ENCODE data around the gene ANKRD36. TPM values are rescaled to one million over a fixed set of nuclear protein-coding genes. Genes with fewer than 3 reads are reported as not detected.
"Not testable (repeated sequence)": the region's sequence is repeated elsewhere in the genome, so short reads cannot be mapped to it uniquely, and the experiment has no call there.

ANKRD36 gene
- total and polyA plus RNA-seq, 9 of the 15 experiments (the other 6 are each of a cell fraction or from before 2014, with no cell fraction given), result 8.0 to 29.1 (median 15.4) TPM

- in situ Hi-C loops (cut with MboI), result loop anchor here (10.0 kb wide), 1 partner anchor 1330 kb away; no protein-coding TSS in a partner anchor
- H3K27ac ChIP-seq (ENCODE audit: extremely low read depth, low read depth, low read length); BruUV-seq (replicated peaks); H3K4me1 ChIP-seq (replicated peaks in 1 of 2; ENCODE audit: control insufficient read depth in 2 of 2, insufficient read depth in 2 of 2, low read length in 2 of 2); H3K36me3 ChIP-seq (ENCODE audit: control insufficient read depth, insufficient read depth, low read length); H3K4me3 ChIP-seq; DNase-seq (ENCODE audit: extremely low read depth in 1 of 4, low spot score in 3 of 4); ATAC-seq; H3K9me1 ChIP-seq (ENCODE audit: control insufficient read depth, insufficient read depth, low read length); CTCF ChIA-PET (ENCODE audit: low intra/inter-chr PET ratio); H3K9ac ChIP-seq (ENCODE audit: insufficient read depth in 1 of 2, low read depth in 2 of 2, low read length in 2 of 2); H4K20me1 ChIP-seq (replicated peaks; ENCODE audit: control insufficient read depth, insufficient read depth, low read length); H3K79me2 ChIP-seq (ENCODE audit: control insufficient read depth, insufficient read depth, low read length); H3K4me2 ChIP-seq (ENCODE audit: insufficient read depth, low read length); H3K9me3 ChIP-seq (replicated peaks; ENCODE audit: control insufficient read depth, insufficient read depth, low read depth, low read length); FAIRE-seq; intact Hi-C loops (cut with micrococcal nuclease); POLR2A ChIA-PET; H3K27me3 ChIP-seq (ENCODE audit: control insufficient read depth in 2 of 2, insufficient read depth in 2 of 2, low read length in 2 of 2); H2AFZ ChIP-seq (ENCODE audit: low read depth, low read length): not testable (repeated sequence)
- no CpG with 5 or more reads among the region's 2 CpGs for WGBS (ENCODE audit: insufficient coverage, low coverage, missing lambda C conversion rate)
Measured at GRCh38 chr2:97215025-97215424, 102.1 kb downstream of the ANKRD36 start.

- in situ Hi-C loops (cut with MboI); H3K36me3 ChIP-seq (ENCODE audit: control insufficient read depth, insufficient read depth, low read length); H4K20me1 ChIP-seq (replicated peaks; ENCODE audit: control insufficient read depth, insufficient read depth, low read length); ATAC-seq; H3K9me1 ChIP-seq (ENCODE audit: control insufficient read depth, insufficient read depth, low read length); POLR2A ChIA-PET; H3K9ac ChIP-seq (ENCODE audit: insufficient read depth in 1 of 2, low read depth in 2 of 2, low read length in 2 of 2); intact Hi-C loops (cut with micrococcal nuclease); H3K27me3 ChIP-seq (ENCODE audit: control insufficient read depth in 2 of 2, insufficient read depth in 2 of 2, low read length in 2 of 2); H2AFZ ChIP-seq (ENCODE audit: low read depth, low read length); BruUV-seq (replicated peaks); H3K4me1 ChIP-seq (replicated peaks in 1 of 2; ENCODE audit: control insufficient read depth in 2 of 2, insufficient read depth in 2 of 2, low read length in 2 of 2); CTCF ChIA-PET (ENCODE audit: low intra/inter-chr PET ratio); FAIRE-seq; H3K4me3 ChIP-seq; H3K79me2 ChIP-seq (ENCODE audit: control insufficient read depth, insufficient read depth, low read length); H3K4me2 ChIP-seq (ENCODE audit: insufficient read depth, low read length); H3K27ac ChIP-seq (ENCODE audit: extremely low read depth, low read depth, low read length); H3K9me3 ChIP-seq (replicated peaks; ENCODE audit: control insufficient read depth, insufficient read depth, low read depth, low read length); DNase-seq (ENCODE audit: extremely low read depth in 1 of 4, low spot score in 3 of 4): not testable (repeated sequence)
- whole genome bisulfite sequencing (ENCODE audit: insufficient coverage, low coverage, missing lambda C conversion rate), result 90% methylated on average over 6 of the region's 10 CpGs
Measured at GRCh38 chr2:97230848-97231585, 118.1 kb downstream of the ANKRD36 start.

GRCh38 chr2:97232981-97233380 is 120.0 kb downstream of the ANKRD36 start:
- DNase-seq (ENCODE audit: extremely low read depth in 1 of 4, low spot score in 3 of 4); H3K4me2 ChIP-seq (ENCODE audit: insufficient read depth, low read length); H3K4me3 ChIP-seq; H2AFZ ChIP-seq (ENCODE audit: low read depth, low read length); H3K9me3 ChIP-seq (replicated peaks; ENCODE audit: control insufficient read depth, insufficient read depth, low read depth, low read length); POLR2A ChIA-PET; H3K27me3 ChIP-seq (ENCODE audit: control insufficient read depth in 2 of 2, insufficient read depth in 2 of 2, low read length in 2 of 2); H3K9ac ChIP-seq (ENCODE audit: insufficient read depth in 1 of 2, low read depth in 2 of 2, low read length in 2 of 2); H4K20me1 ChIP-seq (replicated peaks; ENCODE audit: control insufficient read depth, insufficient read depth, low read length); H3K36me3 ChIP-seq (ENCODE audit: control insufficient read depth, insufficient read depth, low read length); H3K4me1 ChIP-seq (replicated peaks in 1 of 2; ENCODE audit: control insufficient read depth in 2 of 2, insufficient read depth in 2 of 2, low read length in 2 of 2); H3K79me2 ChIP-seq (ENCODE audit: control insufficient read depth, insufficient read depth, low read length); H3K27ac ChIP-seq (ENCODE audit: extremely low read depth, low read depth, low read length); H3K9me1 ChIP-seq (ENCODE audit: control insufficient read depth, insufficient read depth, low read length); BruUV-seq (replicated peaks); in situ Hi-C loops (cut with MboI); CTCF ChIA-PET (ENCODE audit: low intra/inter-chr PET ratio); intact Hi-C loops (cut with micrococcal nuclease); ATAC-seq; FAIRE-seq: not testable (repeated sequence)
- WGBS (ENCODE audit: insufficient coverage, low coverage, missing lambda C conversion rate), result no CpG with 5 or more reads among the region's 1 CpG

GRCh38 chr2:97233660-97234295 is 120.8 kb downstream of the ANKRD36 start:
- H3K27me3 ChIP-seq (ENCODE audit: control insufficient read depth in 2 of 2, insufficient read depth in 2 of 2, low read length in 2 of 2); DNase-seq (ENCODE audit: extremely low read depth in 1 of 4, low spot score in 3 of 4); in situ Hi-C loops (cut with MboI); H3K9me3 ChIP-seq (replicated peaks; ENCODE audit: control insufficient read depth, insufficient read depth, low read depth, low read length); CTCF ChIA-PET (ENCODE audit: low intra/inter-chr PET ratio); H3K4me1 ChIP-seq (replicated peaks in 1 of 2; ENCODE audit: control insufficient read depth in 2 of 2, insufficient read depth in 2 of 2, low read length in 2 of 2); H3K4me2 ChIP-seq (ENCODE audit: insufficient read depth, low read length); H4K20me1 ChIP-seq (replicated peaks; ENCODE audit: control insufficient read depth, insufficient read depth, low read length); H3K27ac ChIP-seq (ENCODE audit: extremely low read depth, low read depth, low read length); H3K4me3 ChIP-seq; POLR2A ChIA-PET; ATAC-seq; H3K9ac ChIP-seq (ENCODE audit: insufficient read depth in 1 of 2, low read depth in 2 of 2, low read length in 2 of 2); H2AFZ ChIP-seq (ENCODE audit: low read depth, low read length); H3K9me1 ChIP-seq (ENCODE audit: control insufficient read depth, insufficient read depth, low read length); intact Hi-C loops (cut with micrococcal nuclease); H3K79me2 ChIP-seq (ENCODE audit: control insufficient read depth, insufficient read depth, low read length); BruUV-seq (replicated peaks); H3K36me3 ChIP-seq (ENCODE audit: control insufficient read depth, insufficient read depth, low read length); FAIRE-seq: not testable (repeated sequence)
- whole genome bisulfite sequencing (ENCODE audit: insufficient coverage, low coverage, missing lambda C conversion rate), result no CpG with 5 or more reads among the region's 2 CpGs

All from K562 (cell line).